DMS153 treated with DMSO at 0.1 percent for 48 hours (cell line): ENCODE data around the gene NKAIN1.

ENCODE experiments used
- DNase-seq: peaks from one replicate; lab custom pipeline; 2025; ENCODE audit not compliant: unreplicated experiment; lab: John Stamatoyannopoulos, UW

The NKAIN1 gene

GRCh38 chr1:31234123-31234708 lies 5.5 kb downstream of the NKAIN1 start:
- no peak for DNase-seq

DNA sequence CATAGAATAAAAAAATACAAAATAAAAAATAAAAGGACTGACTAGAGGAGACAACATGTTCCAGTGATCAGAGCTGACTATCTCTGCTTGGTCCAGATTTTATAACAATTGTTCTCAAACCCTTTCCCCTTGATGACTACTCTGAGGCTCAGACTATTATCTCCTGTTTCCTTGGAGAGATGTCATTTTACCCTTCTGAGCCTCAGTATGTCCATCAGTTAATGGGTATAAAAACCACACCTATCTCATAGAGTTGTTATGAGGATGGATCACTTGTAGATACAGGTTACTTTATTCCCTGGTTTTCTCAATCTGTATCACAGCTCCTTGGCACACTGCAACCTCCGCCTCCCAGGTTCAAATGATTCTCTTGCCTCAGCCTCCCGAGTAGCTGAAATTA lies 7.0 kb downstream of the NKAIN1 start:
- DNase-seq = no peak

DNA sequence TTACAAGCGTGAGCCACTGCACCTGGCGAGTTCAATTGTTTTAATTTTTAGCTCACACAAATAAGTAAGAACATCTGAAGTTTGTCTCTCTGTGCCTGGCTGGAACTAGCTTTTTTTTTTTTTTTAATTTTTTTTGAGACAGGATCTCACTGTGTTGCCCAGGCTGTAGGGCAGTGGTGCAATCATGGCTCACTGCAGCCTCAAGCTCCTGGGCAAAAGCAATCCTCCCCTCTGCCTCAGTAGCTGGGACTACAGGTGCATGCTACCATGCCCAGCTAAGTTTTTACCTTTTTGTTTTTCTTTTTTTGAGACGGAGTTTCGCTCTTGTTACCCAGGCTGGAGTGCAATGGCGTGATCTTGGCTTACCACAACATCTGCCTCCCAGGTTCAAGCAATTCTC lies 7.9 kb downstream of the NKAIN1 start:
- no peak for DNase-seq

GRCh38 chr1:31230378-31230777 lies 9.3 kb downstream of the NKAIN1 start:
- no peak for DNase-seq

DNA sequence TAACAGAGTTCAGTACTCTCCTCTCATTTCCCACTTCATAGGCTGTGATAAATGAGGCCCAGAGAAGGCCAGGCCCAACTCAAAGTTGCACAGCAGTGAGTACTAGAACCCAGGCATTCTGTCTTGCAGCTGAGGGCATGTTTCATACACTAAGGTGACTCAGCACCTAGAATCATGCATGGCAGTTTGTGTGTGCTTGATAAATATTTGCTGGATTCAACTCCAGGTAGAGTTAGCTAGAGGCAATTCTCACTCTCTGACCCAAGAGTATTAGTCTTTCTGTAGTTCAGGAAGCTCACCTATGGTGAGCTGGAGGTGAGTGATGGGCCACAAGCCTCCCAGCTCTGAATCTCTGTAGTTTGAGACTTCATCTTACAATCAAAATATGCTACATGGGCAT lies 10.7 kb downstream of the NKAIN1 start:
- DNase-seq = no peak

DNA sequence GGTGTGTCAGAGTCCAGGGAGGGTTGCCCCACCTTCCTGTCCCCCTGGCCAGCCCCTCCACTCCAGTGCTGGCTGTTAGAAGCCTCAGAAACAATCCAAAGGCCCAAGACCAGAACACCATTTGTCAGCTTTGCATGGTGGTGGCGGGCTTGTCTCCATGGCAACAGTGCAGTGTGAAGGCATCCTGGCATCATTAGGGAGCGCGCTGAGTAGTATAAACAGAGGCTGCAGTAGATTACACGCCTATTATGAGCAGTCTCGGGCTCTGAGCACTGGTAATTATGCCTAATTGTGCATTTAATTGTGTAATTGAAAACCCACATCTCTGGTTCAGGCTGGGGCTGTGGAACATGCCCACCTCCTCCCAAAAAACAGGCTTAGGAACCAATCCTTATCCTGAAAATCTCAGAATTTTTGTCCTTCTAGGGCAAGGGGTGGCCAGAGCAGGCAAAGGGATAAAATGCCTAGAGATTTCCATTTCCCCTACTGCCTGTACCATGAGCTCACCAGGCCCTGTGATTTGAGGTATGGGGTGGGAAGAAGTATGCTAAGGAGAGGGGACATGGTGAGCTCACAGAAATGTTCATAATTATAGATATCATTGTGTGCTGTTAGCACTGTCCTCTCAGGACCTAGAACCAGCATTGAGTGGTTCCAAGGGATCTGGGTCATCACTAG lies 11.7 kb downstream of the NKAIN1 start:
- DNase-seq = no peak

- no peak for DNase-seq
Measured at GRCh38 chr1:31224068-31224467, 15.6 kb downstream of the NKAIN1 start.

- no peak for DNase-seq
Measured at GRCh38 chr1:31222176-31222575, 17.5 kb downstream of the NKAIN1 start.

GRCh38 chr1:31221072-31221471 lies 18.6 kb downstream of the NKAIN1 start:
- no peak for DNase-seq

- no peak for DNase-seq
Measured at GRCh38 chr1:31219489-31219888, 20.2 kb downstream of the NKAIN1 start.

GRCh38 chr1:31218705-31219104 lies 21.0 kb downstream of the NKAIN1 start:
- DNase-seq = no peak

GRCh38 chr1:31216016-31216415 lies 23.7 kb downstream of the NKAIN1 start:
- peak; percentile 97 for DNase-seq

GRCh38 chr1:31215065-31215570 lies 24.6 kb downstream of the NKAIN1 start:
- no peak for DNase-seq

DNA sequence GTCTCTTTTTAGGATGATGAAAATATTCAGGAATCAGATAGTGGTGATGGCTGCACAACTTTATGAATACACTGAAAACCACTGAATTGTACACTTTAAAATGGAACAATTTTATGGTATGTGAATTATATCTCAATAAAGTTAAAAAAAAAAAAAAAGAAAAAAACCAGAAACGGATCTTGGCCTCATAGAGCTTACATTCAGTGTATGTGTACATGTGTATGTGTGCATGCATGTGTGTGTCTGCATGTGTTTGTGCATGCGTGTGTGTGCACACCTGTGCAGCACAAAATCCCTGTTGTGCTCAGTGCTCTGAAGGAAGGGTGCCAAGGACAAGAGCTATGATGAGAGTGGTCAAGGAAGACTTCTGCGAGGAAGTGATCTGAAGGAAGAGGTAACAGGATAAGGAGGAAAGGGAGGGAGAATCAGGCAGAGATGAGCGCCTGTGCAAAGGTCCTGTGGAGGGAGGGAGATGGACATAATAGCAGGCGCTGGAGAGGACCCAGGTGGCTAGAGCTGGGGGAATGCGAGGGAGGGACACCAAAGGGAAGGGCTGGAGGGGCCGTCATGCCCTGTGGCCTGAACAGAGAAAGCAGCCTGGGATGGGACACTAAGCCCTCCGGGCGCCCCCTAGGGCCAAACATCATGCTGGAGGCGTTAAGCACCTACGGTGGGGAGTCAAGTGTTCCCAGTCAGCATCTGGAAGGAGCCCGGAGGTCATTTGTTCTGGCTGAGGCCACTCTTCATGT lies 25.2 kb downstream of the NKAIN1 start:
- no peak for DNase-seq

- DNase-seq = no peak
Measured at GRCh38 chr1:31208361-31208945, 31.2 kb downstream of the NKAIN1 start.

- DNase-seq = no peak
Measured at GRCh38 chr1:31207569-31207968, 32.1 kb downstream of the NKAIN1 start.

DNA sequence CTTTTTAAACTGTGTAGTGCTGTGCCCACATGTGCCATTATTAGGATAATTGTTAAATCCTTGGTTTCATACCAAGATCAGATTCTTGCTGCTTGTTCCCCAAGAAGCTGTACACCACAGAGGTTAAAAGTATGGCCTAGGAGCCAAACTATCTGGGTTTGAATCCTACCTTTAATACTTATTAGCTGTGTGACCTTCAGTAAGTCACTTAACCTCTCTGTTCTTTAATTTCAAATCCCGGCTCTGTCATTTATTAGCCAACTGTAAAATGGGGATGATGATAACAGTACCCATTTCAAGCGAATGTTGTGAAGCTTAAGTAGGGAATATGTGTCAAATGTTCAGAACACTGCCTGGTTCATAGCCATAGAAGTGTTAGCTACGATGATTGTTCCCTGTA lies 32.6 kb downstream of the NKAIN1 start:
- DNase-seq = no peak

DNA sequence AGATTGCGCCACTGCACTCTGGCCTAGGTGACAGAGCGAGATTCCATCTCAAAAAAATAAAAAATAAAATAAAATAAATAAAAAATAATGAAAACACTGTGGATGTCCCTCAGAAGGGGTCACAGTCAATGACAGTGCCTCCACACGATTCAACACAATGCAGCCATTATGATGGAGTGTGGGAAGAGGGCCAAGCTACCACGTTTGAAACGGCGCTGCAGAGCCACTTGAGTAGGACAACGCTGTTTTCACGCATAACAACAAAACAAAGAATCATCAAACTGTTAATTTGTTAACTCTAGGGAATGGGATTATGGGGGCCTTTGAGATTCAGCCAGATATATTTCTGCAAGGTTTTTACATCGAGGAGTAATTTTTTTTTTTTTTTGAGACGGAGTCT lies 36.5 kb downstream of the NKAIN1 start:
- no peak for DNase-seq

GRCh38 chr1:31201931-31202360 lies 37.7 kb downstream of the NKAIN1 start:
- DNase-seq = no peak

DNA sequence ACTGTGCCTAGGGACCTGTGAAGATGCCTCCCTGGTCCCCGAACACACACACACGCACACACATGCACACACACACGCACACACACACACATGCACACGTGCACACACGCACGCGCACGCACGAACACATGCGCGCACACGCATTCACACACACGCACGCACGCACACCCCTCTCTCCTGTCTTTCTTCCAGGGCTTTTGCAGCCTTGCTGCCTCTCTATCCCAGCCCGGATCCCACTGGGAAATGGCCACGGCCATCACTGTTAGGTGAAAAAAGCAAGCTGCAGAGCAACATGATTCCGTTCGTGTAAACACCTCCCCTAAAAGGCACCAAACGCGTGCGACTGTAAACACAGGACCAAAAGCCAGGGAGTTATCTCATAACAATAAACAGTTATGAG lies 39.7 kb downstream of the NKAIN1 start:
- no peak for DNase-seq

DNA sequence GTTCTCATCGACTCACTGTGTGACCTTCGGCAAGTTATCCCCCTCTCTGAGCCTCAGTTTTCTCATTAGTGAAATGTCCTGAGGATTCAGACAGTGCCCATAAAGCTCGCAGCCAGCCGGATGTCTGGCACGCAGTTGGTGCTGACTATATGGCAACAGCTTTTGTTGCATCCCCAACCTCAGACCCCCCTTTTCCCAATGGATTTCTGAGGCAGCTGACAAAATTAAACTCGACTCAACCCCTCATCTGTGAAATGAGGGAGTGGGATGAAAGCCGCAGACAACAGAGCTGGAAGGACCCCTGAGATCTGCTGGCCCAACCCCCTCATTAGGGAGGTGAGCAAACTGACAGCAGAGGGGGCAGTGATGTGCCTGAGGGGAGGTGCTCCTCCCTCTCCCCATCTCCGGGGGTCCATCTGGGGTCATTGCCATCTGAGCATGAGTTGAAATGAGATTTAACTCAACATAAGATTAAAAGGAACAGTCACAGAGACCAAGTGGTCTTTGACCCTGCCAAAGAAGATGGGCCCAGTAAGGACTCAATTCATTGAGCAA lies 40.4 kb downstream of the NKAIN1 start:
- no peak for DNase-seq
